H9 (cell line): ENCODE results near the gene GNA15. TPM values are rescaled to one million over a fixed set of nuclear protein-coding genes. Genes with fewer than 3 reads are reported as not detected.

Source experiments
- DNase-seq: peaks from one replicate; pipeline ENCODE4 v3.0.0-alpha.2; 2017
- H2AFZ ChIP-seq: one replicate; pipeline ENCODE4 v1.6.1; 2013; ENCODE audit warnings: mild to moderate bottlenecking, low read length, control low read depth, moderate library complexity
- H2AK5ac ChIP-seq: 2 replicates; pipeline ENCODE4 v1.6.1; 2013; ENCODE audit warnings: low read length, control low read depth, mixed read lengths; ENCODE audit not compliant: insufficient read length
- H2BK120ac ChIP-seq: one replicate; pipeline ENCODE4 v1.6.1; 2013; ENCODE audit warnings: low read depth, mild to moderate bottlenecking, low read length, control low read depth, inconsistent platforms; ENCODE audit not compliant: poor library complexity, severe bottlenecking
- H2BK12ac ChIP-seq: 2 replicates; pipeline ENCODE4 v1.6.1; 2013; ENCODE audit warnings: low read length, control low read depth, mixed read lengths, low read depth; ENCODE audit not compliant: insufficient read length
- H2BK15ac ChIP-seq: 2 replicates; pipeline ENCODE4 v1.6.1; 2013; ENCODE audit warnings: low read depth, low read length, control low read depth
- H2BK20ac ChIP-seq: one replicate; pipeline ENCODE4 v1.6.1; 2013; ENCODE audit warnings: low read depth, mild to moderate bottlenecking, low read length, control low read depth, inconsistent platforms; ENCODE audit not compliant: poor library complexity, severe bottlenecking
- H2BK5ac ChIP-seq: 2 replicates; pipeline ENCODE4 v1.6.1; 2013; ENCODE audit warnings: low read length, control low read depth, mixed read lengths; ENCODE audit not compliant: insufficient read length
- H3K14ac ChIP-seq: 2 replicates; pipeline ENCODE4 v1.6.1; 2013; ENCODE audit warnings: low read length, control low read depth; ENCODE audit not compliant: insufficient read depth
- H3K18ac ChIP-seq: 2 replicates; pipeline ENCODE4 v1.6.1; 2013; ENCODE audit warnings: low read depth, mild to moderate bottlenecking, mixed read lengths, low read length, control low read depth; ENCODE audit not compliant: insufficient read length
- H3K23ac ChIP-seq: 2 replicates; pipeline ENCODE4 v1.6.1; 2013; ENCODE audit warnings: low read length, control low read depth, mixed read lengths, low read depth; ENCODE audit not compliant: insufficient read length
- H3K23me2 ChIP-seq: 2 replicates; pipeline ENCODE4 v1.6.1; 2013; ENCODE audit warnings: low read depth, mild to moderate bottlenecking, mixed read lengths, low read length, control low read depth; ENCODE audit not compliant: insufficient read length, poor library complexity, severe bottlenecking
- H3K27ac ChIP-seq: 2 replicates; pipeline ENCODE4 v1.5.1; 2013; ENCODE audit warnings: low read length, control low read depth, mixed read lengths, low read depth; ENCODE audit not compliant: insufficient read length
- H3K27me3 ChIP-seq: 2 replicates; pipeline ENCODE4 v1.6.1; 2013; ENCODE audit warnings: low read length, control low read depth, inconsistent platforms; ENCODE audit not compliant: insufficient read depth
- H3K4ac ChIP-seq: 2 replicates; pipeline ENCODE4 v1.6.1; 2013; ENCODE audit warnings: low read depth, mild to moderate bottlenecking, control low read depth, inconsistent platforms, low read length, moderate library complexity
- H3K4me1 ChIP-seq: 2 replicates; pipeline ENCODE4 v1.6.1; 2013; ENCODE audit warnings: low read length, control low read depth, inconsistent platforms; ENCODE audit not compliant: insufficient read depth
- H3K4me2 ChIP-seq: 2 replicates; pipeline ENCODE4 v1.6.1; 2013; ENCODE audit warnings: low read length, control low read depth, mixed read lengths; ENCODE audit not compliant: insufficient read length, insufficient read depth
- H3K56ac ChIP-seq: 2 replicates; pipeline ENCODE4 v1.6.1; 2013; ENCODE audit warnings: low read depth, mild to moderate bottlenecking, mixed read lengths, low read length, control low read depth; ENCODE audit not compliant: insufficient read length
- H3K79me1 ChIP-seq: 2 replicates; pipeline ENCODE4 v1.6.1; 2013; ENCODE audit warnings: low read depth, mild to moderate bottlenecking, moderate library complexity, low read length, control low read depth, inconsistent platforms; ENCODE audit not compliant: insufficient read depth, poor library complexity, severe bottlenecking
- H3K79me2 ChIP-seq: 2 replicates; pipeline ENCODE4 v1.6.1; 2013; ENCODE audit warnings: low read length, control low read depth, inconsistent platforms; ENCODE audit not compliant: insufficient read depth
- H3K9ac ChIP-seq: 2 replicates; pipeline ENCODE4 v1.6.1; 2013; ENCODE audit warnings: low read length, control low read depth, mixed read lengths; ENCODE audit not compliant: insufficient read length; ENCODE audit errors: extremely low read depth
- H3K9me3 ChIP-seq: one replicate; pipeline ENCODE4 v1.6.1; 2013; ENCODE audit warnings: low read depth, low read length, inconsistent platforms; ENCODE audit not compliant: control insufficient read depth
- H3T11ph ChIP-seq: one replicate; pipeline ENCODE4 v1.6.1; 2013; ENCODE audit warnings: mild to moderate bottlenecking, low read length, control low read depth, inconsistent platforms
- H4K20me1 ChIP-seq: one replicate; pipeline ENCODE4 v1.6.1; 2013; ENCODE audit not compliant: control insufficient read depth, insufficient read length, insufficient read depth
- H4K5ac ChIP-seq: 2 replicates; pipeline ENCODE4 v1.6.1; 2013; ENCODE audit warnings: low read depth, mild to moderate bottlenecking, mixed read lengths, low read length, control low read depth; ENCODE audit not compliant: insufficient read length
- H4K8ac ChIP-seq: replicated peaks from 2 replicates; pipeline ENCODE4 v1.6.1; 2013; ENCODE audit warnings: low read length, control low read depth, mixed read lengths, low read depth; ENCODE audit not compliant: insufficient read length
- H4K91ac ChIP-seq: 2 replicates; pipeline ENCODE4 v1.6.1; 2013; ENCODE audit warnings: low read depth, mild to moderate bottlenecking, moderate library complexity, mixed read lengths, low read length, control low read depth; ENCODE audit not compliant: insufficient read length
- H3K27ac Mint-ChIP-seq, 3 experiments: 2 replicates in 2 of 3; 3 replicates in 1 of 3; pipeline ENCODE4 v1.8.0; 2020 to 2021; ENCODE audit warnings: mixed read lengths in 3 of 3, mild to moderate bottlenecking in 1 of 3, moderate library complexity in 1 of 3
- H3K27me3 Mint-ChIP-seq: 2 replicates; pipeline ENCODE4 v1.8.0; 2021; ENCODE audit warnings: low read depth, mild to moderate bottlenecking, moderate library complexity, mixed read lengths
- H3K36me3 Mint-ChIP-seq, 3 experiments: 2 replicates in 2 of 3; 3 replicates in 1 of 3; pipeline ENCODE4 v1.8.0; 2020 to 2021; ENCODE audit warnings: low read depth in 3 of 3, mixed read lengths in 3 of 3; ENCODE audit not compliant: insufficient read depth in 1 of 3
- H3K4me1 Mint-ChIP-seq, 2 experiments: 2 replicates each; pipeline ENCODE4 v1.8.0; 2020; ENCODE audit warnings: mixed read lengths in 2 of 2
- H3K4me3 Mint-ChIP-seq, 2 experiments: 2 replicates in 1 of 2; 3 replicates in 1 of 2; pipeline ENCODE4 v1.8.0; 2020 to 2021; ENCODE audit warnings: mild to moderate bottlenecking in 2 of 2, mixed read lengths in 2 of 2, moderate library complexity in 1 of 2
- H3K9me3 Mint-ChIP-seq, 2 experiments: 2 replicates in 1 of 2; 3 replicates in 1 of 2; pipeline ENCODE4 v1.8.0; 2020; ENCODE audit warnings: mild to moderate bottlenecking in 2 of 2, mixed read lengths in 2 of 2, moderate library complexity in 1 of 2
- WGBS: extraction: QIAGEN DNeasy Blood & Tissue Kit; methylation state at CpG from one replicate; pipeline ENCODE4 v1.1.7; 2013; ENCODE audit warnings: missing lambda C conversion rate, low lambda C conversion rate, mixed read lengths; ENCODE audit not compliant: insufficient read length; ENCODE audit errors: extremely low coverage; 5-methylcytosine and 5-hydroxymethylcytosine counted together
- total RNA-seq: library from RNA; stranded (reverse); gene quantifications from 2 replicates; pipeline ENCODE4 v1.2.1, GENCODE V29; 2021
- TF ChIP-seq, protein P1 (sequence below): fragments of 200-600 bp; sonication (generic); conservative IDR thresholded peaks from 3 replicates; pipeline ENCODE4 v1.8.0; 2021; ENCODE audit warnings: antibody characterized with exemption, mild to moderate bottlenecking

The GNA15 gene
- total RNA-seq, 1 experiment from 2014 or later: not detected

DNA sequence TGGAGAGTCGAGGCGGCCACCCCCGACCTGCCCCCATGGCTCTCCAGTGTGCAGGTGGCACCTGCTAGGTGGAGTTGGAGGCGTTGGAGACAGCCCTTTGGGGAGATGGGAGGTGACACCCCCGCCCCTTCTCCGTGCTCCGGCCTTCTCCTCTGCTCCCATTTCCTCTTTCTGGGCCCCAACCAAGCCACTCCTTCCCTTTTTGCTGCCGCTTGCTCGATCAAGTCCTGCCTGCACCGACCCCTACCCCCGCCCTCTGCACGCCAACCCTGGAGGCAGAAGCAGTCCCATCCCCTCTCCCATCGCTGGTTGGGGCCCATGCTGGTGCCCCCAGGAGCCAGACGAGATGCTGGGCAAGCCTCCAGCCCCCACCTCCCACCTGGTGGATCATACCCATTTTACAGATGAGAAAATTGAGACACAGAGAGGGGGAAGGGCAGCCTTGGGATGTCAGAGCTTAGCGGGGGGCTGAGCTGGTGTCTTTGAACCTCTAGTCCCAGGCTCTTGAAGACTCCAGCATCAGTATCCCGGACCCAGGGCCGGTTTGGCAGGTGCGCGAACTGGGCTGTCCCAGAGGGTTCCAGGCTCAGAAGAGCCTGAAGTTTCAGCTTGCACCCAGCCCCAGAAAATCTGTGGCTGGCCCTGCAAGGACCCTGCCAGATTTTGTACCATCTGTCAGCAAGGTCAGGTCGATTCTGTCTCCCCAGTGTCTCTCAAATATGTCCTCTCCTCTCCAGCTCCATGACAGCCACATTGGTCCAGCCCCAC, 10.3 kb downstream of the GNA15 start:
- no peak overlapping the region for H3T11ph ChIP-seq
- Mint-ChIP-seq H3K36me3 (no peaks in the 10 kb centered on the region), H3K27ac (no peak overlapping the region), H3K9me3 (peaks cover 3 to 5% of the 10 kb centered on the region in 2 experiments; a peak in 2 of 5 replicates), H3K27me3 (peaks cover 12% of the 10 kb centered on the region), H3K4me3 (no peak overlapping the region), H3K4me1 (peaks cover 6 to 15% of the 10 kb centered on the region in 2 experiments)
- no peak overlapping the region for H3K56ac ChIP-seq
- no peaks in the 10 kb centered on the region for H3K79me2 ChIP-seq
- DNase-seq: no peak
- H3K27ac ChIP-seq: no peak overlapping the region
- H4K20me1 ChIP-seq: no peaks in the 10 kb centered on the region
- H4K91ac ChIP-seq: no peak overlapping the region
- no peaks in the 10 kb centered on the region for H3K4me1 ChIP-seq
- H4K5ac ChIP-seq: no peak overlapping the region
- H3K4me2 ChIP-seq: no peak overlapping the region
- H3K79me1 ChIP-seq: no peaks in the 10 kb centered on the region
- H3K23ac ChIP-seq: no peak overlapping the region
- H2BK15ac ChIP-seq: no peak overlapping the region
- no CpG with 5 or more reads among the region's 20 CpGs for WGBS
- no peak overlapping the region for H2AK5ac ChIP-seq
- no peak overlapping the region for H3K4ac ChIP-seq
- H2AFZ ChIP-seq: no peak overlapping the region
- H3K18ac ChIP-seq: no peak overlapping the region
- H3K9me3 ChIP-seq: no peaks in the 10 kb centered on the region
- no peaks in the 10 kb centered on the region for H3K27me3 ChIP-seq
- H2BK20ac ChIP-seq: no peak overlapping the region
- no peaks in the 10 kb centered on the region for H3K23me2 ChIP-seq
- H2BK5ac ChIP-seq: no peak overlapping the region
- H2BK12ac ChIP-seq: no peak overlapping the region
- H4K8ac ChIP-seq: no peak overlapping the region
- TF ChIP-seq, protein P1, sequence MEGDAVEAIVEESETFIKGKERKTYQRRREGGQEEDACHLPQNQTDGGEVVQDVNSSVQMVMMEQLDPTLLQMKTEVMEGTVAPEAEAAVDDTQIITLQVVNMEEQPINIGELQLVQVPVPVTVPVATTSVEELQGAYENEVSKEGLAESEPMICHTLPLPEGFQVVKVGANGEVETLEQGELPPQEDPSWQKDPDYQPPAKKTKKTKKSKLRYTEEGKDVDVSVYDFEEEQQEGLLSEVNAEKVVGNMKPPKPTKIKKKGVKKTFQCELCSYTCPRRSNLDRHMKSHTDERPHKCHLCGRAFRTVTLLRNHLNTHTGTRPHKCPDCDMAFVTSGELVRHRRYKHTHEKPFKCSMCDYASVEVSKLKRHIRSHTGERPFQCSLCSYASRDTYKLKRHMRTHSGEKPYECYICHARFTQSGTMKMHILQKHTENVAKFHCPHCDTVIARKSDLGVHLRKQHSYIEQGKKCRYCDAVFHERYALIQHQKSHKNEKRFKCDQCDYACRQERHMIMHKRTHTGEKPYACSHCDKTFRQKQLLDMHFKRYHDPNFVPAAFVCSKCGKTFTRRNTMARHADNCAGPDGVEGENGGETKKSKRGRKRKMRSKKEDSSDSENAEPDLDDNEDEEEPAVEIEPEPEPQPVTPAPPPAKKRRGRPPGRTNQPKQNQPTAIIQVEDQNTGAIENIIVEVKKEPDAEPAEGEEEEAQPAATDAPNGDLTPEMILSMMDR: no peak
- no peak overlapping the region for H3K14ac ChIP-seq
- no peak overlapping the region for H3K9ac ChIP-seq
- no peak overlapping the region for H2BK120ac ChIP-seq
